SU-DHL-6 (cell line): ENCODE measurements around the gene TUBA3E.
"Not testable (repeated sequence)": the region's sequence is repeated elsewhere in the genome, so short reads cannot be mapped to it uniquely, and the experiment has no call there.

Experiments
- H2AFZ ChIP-seq: fragments of 200-600 bp; sonication (generic); 2 replicates; pipeline ENCODE4 v1.6.1; 2014; ENCODE audit warnings: low read depth, mild to moderate bottlenecking, moderate library complexity, mixed read lengths, antibody characterized with exemption, low read length; ENCODE audit not compliant: severe bottlenecking
- H3F3A ChIP-seq: fragments of 200-600 bp; shearing (Covaris generic); 2 replicates; pipeline ENCODE4 v1.6.0; 2016; ENCODE audit warnings: antibody characterized with exemption, mild to moderate bottlenecking; ENCODE audit not compliant: insufficient read depth
- H3K27ac ChIP-seq: fragments of 200-600 bp; sonication (generic); 2 replicates; pipeline ENCODE4 v1.5.1; 2016; ENCODE audit warnings: low read depth, mild to moderate bottlenecking, low read length, moderate library complexity, mixed read lengths
- H3K27me3 ChIP-seq: fragments of 200-600 bp; sonication (generic), shearing (Covaris generic); 2 replicates; pipeline ENCODE4 v1.6.0; 2014; ENCODE audit warnings: mild to moderate bottlenecking, low read length
- H3K36me3 ChIP-seq: fragments of 200-600 bp; sonication (generic); 2 replicates; pipeline ENCODE4 v1.6.1; 2014; ENCODE audit warnings: mild to moderate bottlenecking, low read length, mixed read lengths
- H3K4me2 ChIP-seq: fragments of 300-600, 200-600 bp; shearing (Covaris generic), sonication (generic); 2 replicates; pipeline ENCODE4 v1.6.0; 2014; ENCODE audit warnings: low read length, low read depth, mild to moderate bottlenecking; ENCODE audit not compliant: poor library complexity, severe bottlenecking
- H3K4me3 ChIP-seq: fragments of 200-600 bp; sonication (generic); 2 replicates; pipeline ENCODE4 v1.5.1; 2014; ENCODE audit warnings: antibody characterized with exemption, low read length, mild to moderate bottlenecking, mixed read lengths; ENCODE audit not compliant: insufficient read depth, poor library complexity, severe bottlenecking
- H3K79me2 ChIP-seq: fragments of 200-600 bp; sonication (generic); 2 replicates; pipeline ENCODE4 v1.6.1; 2014; ENCODE audit warnings: mild to moderate bottlenecking, low read length, moderate library complexity; ENCODE audit not compliant: insufficient read depth
- H3K9ac ChIP-seq: fragments of 200-600 bp; sonication (generic); 2 replicates; pipeline ENCODE4 v1.7.0; 2014; ENCODE audit warnings: mild to moderate bottlenecking, low read length
- H3K9me2 ChIP-seq: fragments of 200-600 bp; sonication (generic); replicated peaks from 2 replicates; pipeline ENCODE4 v1.6.1; 2014; ENCODE audit warnings: low read length; ENCODE audit not compliant: insufficient read depth
- H3K9me3 ChIP-seq: fragments of 200-600 bp; sonication (generic); 2 replicates; pipeline ENCODE4 v1.6.1; 2014; ENCODE audit warnings: low read length, mixed read lengths; ENCODE audit not compliant: insufficient read depth
- H4K20me1 ChIP-seq: fragments of 200-600 bp; sonication (generic); 2 replicates; pipeline ENCODE4 v1.6.1; 2014; ENCODE audit warnings: low read depth, mild to moderate bottlenecking, antibody characterized with exemption, low read length, moderate library complexity, mixed read lengths
- CTCF ChIP-seq: fragments of 200-600 bp; sonication (generic); IDR thresholded peaks from one replicate; pipeline ENCODE4 v1.5.1; 2017; ENCODE audit warnings: antibody characterized with exemption, mild to moderate bottlenecking, low read length, moderate library complexity; ENCODE audit not compliant: insufficient read depth, poor library complexity, severe bottlenecking
- EZH2phosphoT487 ChIP-seq: fragments of 200-600 bp; sonication (generic), shearing (Covaris generic); conservative IDR thresholded peaks from 2 replicates; pipeline ENCODE4 v1.6.1; 2018; ENCODE audit warnings: mild to moderate bottlenecking, antibody characterized with exemption, low read length, moderate library complexity, mixed read lengths

Gene TUBA3E

GRCh38 chr2:130187859-130188792 is 10.1 kb downstream of the TUBA3E start:
- not testable (repeated sequence) for H3K36me3 ChIP-seq, H3K9me2 ChIP-seq, H3K9ac ChIP-seq, H3K27me3 ChIP-seq, H3F3A ChIP-seq, H3K27ac ChIP-seq, H3K4me2 ChIP-seq, H2AFZ ChIP-seq, H3K4me3 ChIP-seq, H4K20me1 ChIP-seq, H3K9me3 ChIP-seq
- H3K79me2 ChIP-seq: peaks cover 17% of the 10 kb centered on the region

GRCh38 chr2:130187268-130187667 is 11.0 kb downstream of the TUBA3E start:
- Histone ChIP-seq H2AFZ (no peak overlapping the region), H3K4me3 (no peak overlapping the region), H4K20me1 (no peaks in the 10 kb centered on the region), H3K36me3 (no peaks in the 10 kb centered on the region), H3F3A (no peaks in the 10 kb centered on the region), H3K4me2 (no peak overlapping the region), H3K9me2 (no peaks in the 10 kb centered on the region), H3K27ac (no peak overlapping the region), H3K9me3 (no peaks in the 10 kb centered on the region), H3K79me2 (peaks cover 21% of the 10 kb centered on the region), H3K27me3 (no peaks in the 10 kb centered on the region), H3K9ac (no peak overlapping the region)
- no peak for TF ChIP-seq EZH2phosphoT487
- TF ChIP-seq CTCF: no peak

- no peaks in the 10 kb centered on the region for H3F3A ChIP-seq
- no peaks in the 10 kb centered on the region for H3K9me2 ChIP-seq
- no peaks in the 10 kb centered on the region for H3K27me3 ChIP-seq
- no peak overlapping the region for H3K27ac ChIP-seq
- H4K20me1 ChIP-seq: no peaks in the 10 kb centered on the region
- no peak overlapping the region for H2AFZ ChIP-seq
- H3K36me3 ChIP-seq: no peaks in the 10 kb centered on the region
- H3K9me3 ChIP-seq: no peaks in the 10 kb centered on the region
- peaks cover 21% of the 10 kb centered on the region for H3K79me2 ChIP-seq
- no peak overlapping the region for H3K9ac ChIP-seq
- no peak overlapping the region for H3K4me3 ChIP-seq
- TF ChIP-seq CTCF: no peak
- TF ChIP-seq EZH2phosphoT487: no peak
- H3K4me2 ChIP-seq: no peak overlapping the region
These were observed 11.8 kb downstream of the TUBA3E start for GRCh38 chr2:130186391-130186790.

- Histone ChIP-seq H3K4me3 (no peak overlapping the region), H4K20me1 (no peaks in the 10 kb centered on the region), H3F3A (no peaks in the 10 kb centered on the region), H3K4me2 (no peak overlapping the region), H3K36me3 (no peaks in the 10 kb centered on the region), H3K27ac (no peak overlapping the region), H2AFZ (no peak overlapping the region), H3K9me2 (no peaks in the 10 kb centered on the region), H3K79me2 (peaks cover 26% of the 10 kb centered on the region), H3K27me3 (no peaks in the 10 kb centered on the region), H3K9ac (no peak overlapping the region), H3K9me3 (no peaks in the 10 kb centered on the region)
- TF ChIP-seq CTCF (no peak), EZH2phosphoT487 (no peak)
These were observed 12.3 kb downstream of the TUBA3E start for GRCh38 chr2:130185896-130186295.
